Bone marrow (tissue), 2 donors: ENCODE results near the gene RNF135.
A peak's percentile ranks its signal among the peaks of the same experiment; 100 is the strongest.
"Not testable (repeated sequence)": the region's sequence is repeated elsewhere in the genome, so short reads cannot be mapped to it uniquely, and the experiment has no call there.

Experiments
- DNase-seq, 2 donors: peaks; one replicate each; lab custom pipeline; 2025; lab: John Stamatoyannopoulos, UW

Gene RNF135

DNA sequence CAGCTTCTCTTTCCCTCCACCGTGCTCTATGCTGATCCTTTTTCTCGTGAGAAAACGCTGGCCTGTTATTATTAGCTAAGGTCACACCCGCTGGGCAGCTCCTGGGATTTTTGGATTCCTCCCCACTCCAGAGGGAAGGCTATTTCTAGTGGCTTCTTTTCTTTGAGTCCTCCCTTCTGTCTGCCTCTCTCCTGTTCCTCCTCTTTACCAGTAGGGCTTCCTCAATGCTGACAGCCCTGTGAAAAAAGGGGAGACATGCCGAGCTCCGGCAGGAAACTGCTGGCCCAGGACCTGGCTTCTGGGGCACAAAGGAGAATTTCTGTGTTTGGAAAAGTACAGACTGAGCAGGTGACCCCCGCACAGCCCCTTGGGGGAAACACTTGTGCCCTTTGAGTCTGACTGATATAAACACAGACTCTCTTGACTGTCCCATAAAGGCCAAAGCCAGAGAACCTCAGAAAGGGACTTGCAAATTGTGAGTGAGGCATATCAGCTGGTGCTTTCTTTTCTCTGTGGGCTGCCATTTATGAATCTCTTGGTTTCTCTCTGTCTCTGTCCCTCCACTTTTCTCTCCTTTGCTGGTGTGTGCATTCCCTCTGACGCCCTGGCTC lies 14.0 kb upstream of the RNF135 start:
- no peak for DNase-seq

DNA sequence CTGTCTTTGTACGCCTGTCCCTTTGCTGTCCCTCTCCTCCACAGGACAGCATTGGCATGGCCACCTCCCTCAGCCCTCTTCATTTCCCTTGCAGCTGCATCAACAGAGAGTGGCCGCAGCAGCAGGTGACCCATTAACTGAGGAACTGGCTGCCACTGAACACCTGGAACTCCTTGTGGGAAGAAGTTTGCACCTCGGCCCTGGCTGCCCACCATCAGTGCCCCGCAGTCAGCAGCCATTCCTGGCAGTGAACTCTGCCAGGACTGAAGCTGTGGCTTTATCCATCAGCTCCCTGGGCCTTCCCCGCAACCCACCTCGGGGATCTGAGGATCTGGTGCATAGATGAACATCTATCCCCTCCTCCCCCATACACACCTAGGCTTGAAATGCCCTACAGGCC lies 13.1 kb upstream of the RNF135 start:
- DNase-seq = no peak

DNA sequence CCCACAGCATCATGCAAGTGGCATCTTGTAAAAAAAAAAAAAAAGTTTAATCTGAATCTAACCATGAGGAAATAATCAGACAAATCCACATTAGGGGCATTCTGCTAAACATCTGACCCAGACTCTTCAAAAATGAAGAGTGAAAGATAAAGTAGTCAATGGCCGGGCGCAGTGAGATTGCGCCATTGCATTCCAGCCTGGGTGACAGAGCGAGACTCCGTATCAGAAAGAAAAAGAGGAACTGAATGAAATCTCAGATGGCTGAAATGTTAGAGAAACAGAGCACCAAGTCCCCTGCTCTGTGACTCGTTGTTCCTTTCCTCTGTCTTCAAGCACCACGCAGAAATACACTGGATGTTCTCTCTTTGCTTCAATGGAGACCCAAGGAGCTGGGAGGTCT lies 12.7 kb upstream of the RNF135 start:
- DNase-seq = peak in 1 of 2 donors; percentile 83

DNA sequence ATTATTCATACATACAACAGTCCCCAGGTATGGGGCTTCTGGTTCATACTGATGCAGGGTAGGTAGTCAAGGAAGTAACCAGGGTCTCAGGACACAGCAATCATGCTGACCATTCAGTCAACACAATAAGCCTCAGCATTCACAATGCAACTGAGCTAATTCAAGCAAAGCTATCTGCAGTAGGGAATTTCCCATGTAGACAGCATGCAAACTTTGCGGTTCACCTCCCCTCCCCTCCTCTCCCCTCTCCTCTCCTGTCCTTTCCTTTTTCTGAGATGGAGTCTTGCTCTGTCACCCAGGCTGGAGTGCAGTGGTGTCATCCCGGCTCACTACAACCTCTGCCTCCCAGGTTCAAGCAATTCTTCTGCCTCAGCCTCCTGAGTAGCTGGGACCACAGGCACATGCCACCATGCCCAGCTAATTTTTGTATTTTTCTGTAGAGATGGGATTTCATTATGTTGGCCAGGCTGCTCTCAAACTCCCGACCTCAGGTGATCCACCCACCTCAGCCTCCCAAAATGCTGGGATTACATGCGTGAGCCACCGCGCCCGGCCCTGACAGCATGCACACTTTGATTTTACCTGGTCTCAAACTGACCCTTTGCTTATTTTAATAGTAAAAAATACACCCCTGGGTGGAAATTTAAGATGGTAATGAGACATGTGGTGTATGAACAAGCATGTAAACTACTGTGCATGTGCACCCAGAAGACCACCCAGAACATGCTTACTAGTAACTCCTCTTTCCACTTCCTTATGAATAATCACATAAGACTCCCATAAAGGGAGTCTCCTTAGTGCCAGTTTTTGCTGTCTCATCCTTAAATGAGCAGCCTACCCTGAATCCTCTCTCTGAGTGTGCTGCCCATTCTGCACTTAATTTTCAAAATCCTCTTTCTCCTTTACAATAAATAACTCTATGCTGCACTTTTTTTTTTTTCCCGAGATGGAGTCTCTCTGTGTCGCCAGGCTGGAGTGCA lies 9.3 kb upstream of the RNF135 start:
- DNase-seq = no peak

DNA sequence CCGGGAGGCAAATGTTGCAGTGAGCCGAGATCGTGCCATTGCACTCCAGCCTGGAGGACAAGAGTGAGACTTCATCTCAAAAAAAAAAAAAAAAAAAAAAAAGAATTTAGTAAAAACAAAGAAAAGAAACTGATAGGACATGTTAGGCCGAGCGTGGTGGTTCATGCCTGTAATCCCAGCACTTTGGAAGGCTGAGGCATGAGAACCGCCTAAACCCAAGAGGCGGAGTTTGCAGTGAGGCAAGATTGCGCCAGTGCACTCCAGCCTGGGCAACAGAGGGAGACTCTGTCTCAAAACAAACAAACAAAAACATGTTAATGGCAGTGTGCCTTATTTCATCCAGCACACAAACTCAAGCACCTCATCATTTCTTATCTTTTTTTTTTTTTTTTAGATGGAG lies 6.5 kb upstream of the RNF135 start:
- DNase-seq = not testable (repeated sequence)

DNA sequence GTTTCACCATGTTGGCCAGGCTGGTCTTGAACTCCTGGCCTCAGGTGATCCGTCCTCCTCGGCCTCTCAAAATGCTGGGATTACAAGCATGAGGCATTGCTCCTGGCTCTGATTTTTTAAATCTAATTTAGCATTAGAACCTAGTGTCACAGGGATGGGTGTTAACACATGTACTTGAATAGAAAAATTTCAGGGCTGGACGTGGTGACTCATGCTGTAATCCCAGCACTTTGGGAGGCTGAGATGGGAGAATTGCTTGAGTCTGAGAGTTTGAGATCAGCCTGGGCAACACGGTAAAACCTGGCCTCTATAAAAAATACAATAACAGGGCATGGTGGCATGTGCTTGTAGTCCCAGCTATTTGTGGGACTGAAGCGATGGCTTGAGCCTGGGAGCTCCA lies 6.0 kb upstream of the RNF135 start:
- no peak for DNase-seq

DNA sequence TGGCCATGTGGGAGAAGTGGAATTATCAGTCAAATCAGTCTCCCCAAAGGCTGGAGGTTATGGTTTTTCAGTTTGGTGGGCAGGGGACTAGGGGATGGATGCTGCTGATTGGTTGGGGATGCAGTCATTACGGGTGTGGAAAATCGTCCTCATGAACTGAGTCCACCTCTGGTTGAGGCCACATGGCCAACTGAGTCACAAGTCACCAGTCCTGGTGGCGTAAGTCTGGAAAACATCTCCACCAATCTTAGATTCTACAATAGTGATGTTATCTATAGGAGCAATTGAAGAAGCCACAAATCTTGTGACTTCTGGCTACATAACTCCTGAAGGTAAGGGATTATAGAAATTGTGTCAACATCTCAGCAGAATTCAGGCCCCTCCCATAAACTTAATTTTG lies 5.2 kb upstream of the RNF135 start:
- no peak for DNase-seq

DNA sequence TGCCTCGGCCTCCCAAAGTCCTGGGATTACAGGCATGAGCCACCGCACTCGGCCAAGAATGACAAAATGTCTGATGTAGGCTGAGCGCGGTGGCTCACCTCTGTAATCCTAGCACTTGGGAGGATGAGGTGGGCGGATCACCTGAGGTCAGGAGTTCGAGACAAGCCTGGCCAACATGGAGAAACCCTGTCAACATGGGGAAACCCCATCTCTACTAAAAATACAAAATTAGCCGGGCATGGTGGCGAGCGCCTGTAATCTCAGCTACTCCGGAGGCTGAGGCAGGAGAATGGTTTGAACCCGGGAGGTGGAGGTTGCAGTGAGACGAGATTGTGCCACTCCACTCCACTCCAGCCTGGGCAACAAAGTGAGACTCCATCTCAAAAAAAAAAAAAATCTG lies 2.9 kb upstream of the RNF135 start:
- DNase-seq = not testable (repeated sequence)

DNA sequence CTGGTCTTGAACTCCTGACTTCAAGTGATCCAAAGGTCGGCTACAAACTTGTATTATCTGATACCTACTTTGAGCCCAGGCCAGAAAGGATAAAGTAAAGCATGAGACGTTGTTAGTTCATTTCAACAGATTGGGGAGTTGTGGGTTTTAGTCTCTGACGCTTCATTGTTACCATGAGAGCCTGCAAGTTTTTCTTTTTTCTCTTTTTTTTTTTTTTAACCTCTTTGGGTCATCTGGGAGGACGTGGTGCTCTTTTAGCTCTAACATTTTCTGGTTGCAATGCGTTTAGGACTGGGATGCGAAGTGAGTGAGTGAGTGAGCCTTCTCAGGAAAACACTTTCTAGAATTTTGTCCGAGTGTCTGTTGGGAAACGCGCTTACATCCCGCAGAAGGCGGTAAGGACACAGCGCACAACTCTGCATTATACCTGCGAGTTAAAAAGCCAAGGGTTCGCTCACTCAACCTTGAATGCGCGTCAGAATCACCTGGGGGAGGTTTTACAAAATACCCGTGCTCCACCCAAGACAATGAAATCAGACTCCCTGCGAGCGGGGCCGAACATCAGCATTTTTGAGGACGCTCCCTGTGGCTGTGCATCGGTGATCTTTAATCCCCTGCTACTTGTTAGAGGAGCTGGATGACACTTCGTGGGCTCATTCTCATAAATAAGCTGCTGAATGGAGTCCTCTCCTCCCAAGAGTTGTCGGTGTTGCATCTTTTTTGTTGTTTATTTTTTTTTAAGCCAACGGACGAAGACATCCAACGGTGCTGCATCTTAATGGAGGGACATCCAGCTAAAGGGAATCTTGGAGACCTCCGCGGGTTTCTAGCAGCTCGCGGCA lies 629 bp upstream of the RNF135 start:
- peak in 1 of 2 donors; percentile 38 for DNase-seq

DNA sequence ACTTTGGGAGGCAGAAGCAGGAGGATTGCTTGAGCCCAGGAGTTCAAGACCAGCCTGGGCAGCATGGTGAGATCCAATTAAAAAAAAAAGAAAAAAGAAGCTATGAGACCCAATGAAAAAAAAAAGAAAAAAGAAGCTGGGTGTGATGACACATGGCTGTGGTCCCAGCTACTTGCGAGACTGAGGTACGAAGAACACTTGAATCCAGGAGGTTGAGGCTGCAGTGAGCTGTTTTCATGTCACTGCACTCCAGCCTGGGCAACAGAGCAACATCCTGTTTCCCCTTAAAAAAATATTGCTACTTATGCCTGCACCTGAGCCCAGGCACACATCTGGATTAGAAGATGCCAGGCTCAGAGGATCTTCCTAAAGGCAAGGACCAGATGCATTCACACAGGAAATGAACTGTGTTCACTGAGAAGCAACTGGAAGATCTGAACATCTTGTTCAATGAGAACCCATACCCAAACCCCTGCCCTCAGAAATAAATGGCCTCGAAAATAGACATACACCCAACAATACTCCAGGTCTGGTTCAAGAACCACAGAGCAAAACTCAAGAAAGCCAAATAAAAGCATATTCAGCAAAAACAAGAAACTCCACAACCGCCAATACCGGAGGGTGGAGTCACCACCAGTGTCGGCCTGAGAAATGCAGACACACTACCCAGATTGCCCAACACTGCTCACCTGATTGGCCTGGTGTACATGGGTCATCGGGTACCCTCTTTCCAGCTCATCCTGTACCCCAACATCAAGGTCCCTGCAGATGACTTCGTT lies 4.4 kb downstream of the RNF135 start:
- DNase-seq = no peak

DNA sequence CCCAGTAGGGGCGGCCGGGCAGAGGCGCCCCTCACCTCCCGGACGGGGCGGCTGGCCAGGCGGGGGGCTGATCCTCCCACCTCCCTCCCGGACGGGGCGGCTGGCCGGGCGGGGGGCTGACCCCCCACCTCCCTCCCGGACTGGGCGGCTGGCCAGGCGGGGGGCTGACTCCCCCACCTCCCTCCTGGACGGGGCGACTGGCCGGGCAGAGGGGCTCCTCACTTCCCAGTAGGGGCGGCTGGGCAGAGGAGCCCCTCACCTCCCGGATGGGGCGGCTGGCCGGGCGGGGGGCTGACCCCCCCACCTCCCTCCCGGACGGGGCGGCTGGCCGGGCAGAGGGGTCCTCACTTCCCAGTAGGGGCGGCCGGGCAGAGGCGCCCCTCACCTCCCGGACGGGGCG lies 9.1 kb downstream of the RNF135 start:
- DNase-seq = not testable (repeated sequence)

DNA sequence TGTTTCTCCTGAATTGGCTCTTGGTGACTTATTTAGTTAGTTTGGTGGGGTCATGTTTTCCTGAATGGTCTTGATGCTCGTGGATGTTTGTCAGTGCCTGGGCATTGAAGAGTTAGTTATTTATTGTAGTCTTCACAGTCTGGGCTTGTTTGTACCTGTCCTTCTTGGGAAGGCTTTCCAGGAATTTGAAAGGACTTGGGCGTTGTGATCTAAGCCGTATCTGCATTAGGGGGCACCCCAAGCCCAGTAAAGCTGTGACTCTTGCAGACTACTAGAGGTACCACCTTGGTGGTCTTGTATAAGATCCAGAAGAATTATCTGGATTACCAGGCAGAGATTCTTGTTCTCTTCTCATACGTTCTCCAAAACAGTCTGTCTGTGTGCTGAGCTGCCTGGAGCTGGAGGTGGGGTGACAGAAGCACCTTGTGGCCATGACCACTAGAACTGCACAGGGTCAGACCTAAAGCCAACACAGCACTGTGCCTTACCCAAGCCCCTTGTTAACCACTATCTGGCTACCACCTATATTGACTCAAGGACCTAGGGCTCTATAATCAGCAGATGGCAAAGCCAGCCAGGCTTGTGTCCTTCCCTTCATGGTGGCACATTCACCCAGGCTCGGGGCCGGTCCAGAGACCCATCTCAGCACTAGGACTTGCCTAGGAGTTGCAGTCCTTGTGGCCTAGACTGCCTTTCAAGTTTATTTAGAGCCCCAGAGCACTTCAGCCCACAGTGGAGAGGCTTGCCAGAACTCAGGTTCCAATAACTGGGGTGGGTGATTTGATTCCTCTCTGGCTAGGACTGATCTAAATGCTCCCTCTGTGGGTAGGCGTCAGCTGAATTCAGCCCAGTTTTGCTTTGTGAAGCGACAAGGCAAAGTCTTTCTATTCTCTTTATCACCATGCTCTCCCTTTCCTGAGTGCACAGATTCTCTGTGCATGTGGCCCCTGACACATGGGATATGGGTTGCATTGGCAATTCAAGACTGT lies 11.0 kb downstream of the RNF135 start:
- no peak for DNase-seq

DNA sequence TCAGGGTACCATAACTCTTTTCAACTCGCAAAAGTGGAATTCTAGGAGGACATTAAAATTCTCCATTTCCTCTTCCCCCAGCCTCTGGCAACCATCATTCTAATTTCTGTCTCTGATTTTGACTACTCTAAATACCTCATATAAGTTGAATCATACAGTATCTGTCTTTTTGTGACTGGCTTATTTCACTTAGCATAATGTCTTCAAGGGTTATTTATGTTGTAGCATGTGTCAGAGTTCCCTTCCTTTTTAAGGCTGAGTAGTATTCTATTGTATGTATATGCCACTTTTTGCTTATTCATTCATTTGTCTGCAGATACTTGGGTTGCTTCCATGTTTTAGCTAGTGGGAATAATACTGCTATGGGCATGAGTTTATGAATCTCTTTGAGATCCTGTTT lies 12.0 kb downstream of the RNF135 start:
- DNase-seq = no peak

DNA sequence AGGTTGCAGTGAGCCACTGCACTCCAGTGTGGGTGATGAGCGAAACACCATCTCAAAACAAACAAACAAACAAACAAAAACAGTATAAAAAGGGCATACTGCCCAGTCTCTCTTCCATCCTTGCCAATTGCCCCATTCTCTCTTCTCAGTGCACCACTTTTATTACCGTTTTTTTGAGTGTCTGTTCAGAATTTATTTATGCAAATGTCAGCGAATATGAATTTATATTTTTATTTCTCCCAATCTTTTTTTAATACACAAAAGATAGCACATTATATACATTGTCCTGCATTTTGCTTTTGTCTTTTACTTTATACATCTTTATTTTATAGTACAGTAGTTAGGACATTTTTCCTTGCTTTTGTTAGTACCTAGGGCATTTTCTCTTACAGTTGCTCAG lies 19.6 kb downstream of the RNF135 start:
- no peak for DNase-seq

DNA sequence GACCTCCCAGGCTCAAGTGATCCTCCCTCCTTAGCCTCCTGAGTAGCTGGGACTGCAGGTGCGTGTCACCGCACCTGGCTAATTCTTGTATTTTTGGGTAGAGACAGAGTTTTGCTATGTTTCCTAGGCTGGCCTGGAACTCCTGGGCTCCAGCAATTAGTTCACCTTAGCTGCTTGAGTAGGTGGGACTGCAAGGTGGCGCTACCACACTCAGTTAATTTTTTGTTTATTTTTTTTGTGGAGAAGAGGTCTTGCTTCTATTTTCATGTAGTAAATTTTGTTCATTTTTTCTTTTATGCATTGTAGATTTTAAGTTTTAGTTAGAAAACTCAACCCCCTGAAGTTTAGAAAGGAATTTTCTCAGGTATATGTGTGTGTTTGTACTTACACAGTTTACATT lies 21.7 kb downstream of the RNF135 start:
- no peak for DNase-seq

DNA sequence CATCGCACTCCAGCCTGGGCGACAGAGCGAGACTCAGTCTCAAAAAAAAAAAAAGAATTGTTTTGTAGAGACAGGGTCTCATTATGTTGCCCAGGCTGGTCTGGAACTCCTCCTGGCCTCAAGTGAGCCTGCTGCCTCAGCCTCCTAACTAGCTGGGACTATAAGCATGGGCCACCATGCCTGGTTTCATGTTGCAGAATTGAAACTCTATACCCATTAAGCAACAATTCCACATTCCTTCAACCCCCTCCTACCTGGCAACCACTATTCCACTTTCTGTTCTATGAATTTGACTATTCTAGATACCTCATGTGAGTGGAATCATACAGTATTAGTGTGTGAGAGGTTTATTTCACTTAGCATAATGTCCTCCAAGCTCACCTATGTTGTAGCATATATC lies 24.5 kb downstream of the RNF135 start:
- no peak for DNase-seq

DNA sequence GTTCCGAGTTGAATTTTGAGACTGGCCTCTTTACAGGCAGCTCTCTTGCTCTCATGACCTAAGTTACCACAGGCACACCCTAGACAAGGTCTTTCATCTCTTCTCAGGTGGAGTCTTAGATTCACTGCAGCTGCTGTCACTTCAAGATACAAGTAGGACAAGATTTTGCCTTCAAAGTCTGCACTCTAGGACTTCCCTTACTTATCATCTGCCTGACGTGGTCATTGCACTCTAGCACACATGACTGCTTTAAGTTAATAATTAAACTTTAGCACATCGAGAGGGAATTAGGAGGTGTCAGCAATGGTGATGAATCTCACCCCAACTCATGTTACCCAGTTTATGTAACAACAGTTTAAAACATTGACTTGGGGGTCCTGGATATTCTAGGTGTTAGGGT lies 25.6 kb downstream of the RNF135 start:
- DNase-seq = no peak

DNA sequence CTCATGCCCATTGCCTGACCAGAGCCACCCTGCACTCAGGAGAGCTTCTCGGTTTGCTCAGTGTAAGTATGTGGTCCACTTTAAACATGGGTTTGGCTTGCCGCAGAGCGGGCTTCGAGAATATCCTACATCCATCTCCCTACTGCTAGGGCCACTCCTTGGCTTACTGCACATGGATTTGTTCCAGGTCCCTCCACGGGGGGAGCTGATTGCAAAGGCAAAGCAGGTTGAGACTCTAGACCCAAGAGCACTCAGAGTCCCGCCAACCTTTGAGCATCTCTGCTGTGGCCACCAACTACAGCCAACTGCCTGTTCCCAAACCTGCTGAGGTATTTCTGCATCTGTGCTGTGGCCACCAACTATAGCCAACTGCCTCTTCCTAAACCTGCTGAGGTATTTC lies 26.4 kb downstream of the RNF135 start:
- no peak for DNase-seq

DNA sequence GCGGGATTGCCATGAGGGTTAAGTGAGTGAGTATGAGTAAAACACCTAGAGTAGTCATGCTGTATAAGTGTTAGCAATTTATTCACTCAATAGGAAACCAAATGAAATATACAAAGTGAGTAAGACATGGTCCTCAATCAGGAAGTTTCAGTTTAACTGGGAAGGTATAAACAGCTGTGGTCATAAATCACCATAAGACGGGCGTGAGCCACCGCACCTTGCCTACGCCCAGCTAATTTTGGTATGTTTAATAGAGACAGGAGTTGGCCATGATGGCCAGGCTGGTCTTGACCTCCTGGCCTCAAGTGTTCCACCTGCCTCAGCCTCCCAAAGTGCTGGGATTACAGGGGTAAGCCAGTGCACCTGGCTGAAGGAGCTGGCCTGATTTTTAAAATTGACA lies 27.0 kb downstream of the RNF135 start:
- DNase-seq = no peak

DNA sequence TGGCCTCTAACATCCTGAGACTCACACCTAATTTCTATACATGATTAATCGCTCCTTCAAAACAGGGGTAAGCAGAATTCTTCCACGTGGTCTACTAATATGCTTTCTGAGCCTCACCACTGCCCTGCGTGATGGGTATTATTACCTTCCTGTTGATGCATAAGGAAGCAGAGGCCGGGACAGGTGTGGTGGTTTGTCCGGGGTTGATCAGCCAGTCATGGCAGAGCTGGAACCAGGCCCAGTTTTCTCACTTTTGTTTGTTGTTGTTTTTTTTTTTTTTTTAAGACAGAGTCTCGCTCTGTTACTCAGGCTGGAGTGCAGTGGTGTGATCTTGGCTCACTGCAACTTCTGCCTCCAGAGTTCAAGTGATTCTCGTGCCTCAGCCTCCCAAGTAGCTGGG lies 31.2 kb downstream of the RNF135 start:
- no peak for DNase-seq
